Measurements from ENCODE around the gene CAPN12. TPM values are rescaled to one million over a fixed set of nuclear protein-coding genes. Genes with fewer than 3 reads are reported as not detected.

CAPN12 gene
- polyA plus RNA-seq, 1 of the 3 experiments (the other 2 are of a cell fraction): 3.0 TPM

DNA sequence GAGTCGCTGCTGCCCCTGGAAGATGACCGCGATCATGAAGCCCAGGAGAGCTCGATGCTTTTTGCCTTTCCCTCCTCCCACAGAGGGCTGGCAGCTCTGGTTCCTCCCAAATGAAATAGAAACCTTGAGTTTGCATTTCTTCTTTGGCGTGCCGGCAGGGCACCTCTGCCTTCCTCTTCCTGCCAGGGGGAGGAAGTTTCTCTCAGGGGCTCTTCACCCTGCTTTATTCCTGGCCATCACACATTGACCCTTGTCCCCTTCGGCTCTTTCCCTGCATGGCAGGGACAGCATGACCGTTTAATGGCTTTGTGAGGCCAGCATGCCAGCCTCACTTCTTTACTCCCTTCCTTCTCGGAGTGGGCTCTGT lies 49.0 kb downstream of the CAPN12 start (continued):
- TF ChIP-seq, protein P1, sequence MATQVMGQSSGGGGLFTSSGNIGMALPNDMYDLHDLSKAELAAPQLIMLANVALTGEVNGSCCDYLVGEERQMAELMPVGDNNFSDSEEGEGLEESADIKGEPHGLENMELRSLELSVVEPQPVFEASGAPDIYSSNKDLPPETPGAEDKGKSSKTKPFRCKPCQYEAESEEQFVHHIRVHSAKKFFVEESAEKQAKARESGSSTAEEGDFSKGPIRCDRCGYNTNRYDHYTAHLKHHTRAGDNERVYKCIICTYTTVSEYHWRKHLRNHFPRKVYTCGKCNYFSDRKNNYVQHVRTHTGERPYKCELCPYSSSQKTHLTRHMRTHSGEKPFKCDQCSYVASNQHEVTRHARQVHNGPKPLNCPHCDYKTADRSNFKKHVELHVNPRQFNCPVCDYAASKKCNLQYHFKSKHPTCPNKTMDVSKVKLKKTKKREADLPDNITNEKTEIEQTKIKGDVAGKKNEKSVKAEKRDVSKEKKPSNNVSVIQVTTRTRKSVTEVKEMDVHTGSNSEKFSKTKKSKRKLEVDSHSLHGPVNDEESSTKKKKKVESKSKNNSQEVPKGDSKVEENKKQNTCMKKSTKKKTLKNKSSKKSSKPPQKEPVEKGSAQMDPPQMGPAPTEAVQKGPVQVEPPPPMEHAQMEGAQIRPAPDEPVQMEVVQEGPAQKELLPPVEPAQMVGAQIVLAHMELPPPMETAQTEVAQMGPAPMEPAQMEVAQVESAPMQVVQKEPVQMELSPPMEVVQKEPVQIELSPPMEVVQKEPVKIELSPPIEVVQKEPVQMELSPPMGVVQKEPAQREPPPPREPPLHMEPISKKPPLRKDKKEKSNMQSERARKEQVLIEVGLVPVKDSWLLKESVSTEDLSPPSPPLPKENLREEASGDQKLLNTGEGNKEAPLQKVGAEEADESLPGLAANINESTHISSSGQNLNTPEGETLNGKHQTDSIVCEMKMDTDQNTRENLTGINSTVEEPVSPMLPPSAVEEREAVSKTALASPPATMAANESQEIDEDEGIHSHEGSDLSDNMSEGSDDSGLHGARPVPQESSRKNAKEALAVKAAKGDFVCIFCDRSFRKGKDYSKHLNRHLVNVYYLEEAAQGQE (IDR thresholded peaks at IDR 0.05; ENCODE audit: low read depth, low read length): no peak
- TF ChIP-seq TEAD4 (IDR thresholded peaks at IDR 0.05; ENCODE audit: borderline replicate concordance, insufficient read depth) (no peak), RCOR1 (IDR thresholded peaks at IDR 0.05; ENCODE audit: low read length) (no peak), GABPA (IDR thresholded peaks at IDR 0.05; ENCODE audit: low read depth) (no peak), RXRA (IDR thresholded peaks at IDR 0.05; ENCODE audit: borderline replicate concordance, low read depth) (no peak), CHD2 (IDR thresholded peaks at IDR 0.05; ENCODE audit: low read length, partially characterized antibody) (no peak), FOXJ3 (CRISPR knock-in tag; IDR thresholded peaks at IDR 0.05) (no peak)
- TF ChIP-seq, protein P2, sequence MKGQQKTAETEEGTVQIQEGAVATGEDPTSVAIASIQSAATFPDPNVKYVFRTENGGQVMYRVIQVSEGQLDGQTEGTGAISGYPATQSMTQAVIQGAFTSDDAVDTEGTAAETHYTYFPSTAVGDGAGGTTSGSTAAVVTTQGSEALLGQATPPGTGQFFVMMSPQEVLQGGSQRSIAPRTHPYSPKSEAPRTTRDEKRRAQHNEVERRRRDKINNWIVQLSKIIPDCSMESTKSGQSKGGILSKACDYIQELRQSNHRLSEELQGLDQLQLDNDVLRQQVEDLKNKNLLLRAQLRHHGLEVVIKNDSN (IDR thresholded peaks at IDR 0.05; ENCODE audit: borderline replicate concordance, low read depth): no peak

DNA sequence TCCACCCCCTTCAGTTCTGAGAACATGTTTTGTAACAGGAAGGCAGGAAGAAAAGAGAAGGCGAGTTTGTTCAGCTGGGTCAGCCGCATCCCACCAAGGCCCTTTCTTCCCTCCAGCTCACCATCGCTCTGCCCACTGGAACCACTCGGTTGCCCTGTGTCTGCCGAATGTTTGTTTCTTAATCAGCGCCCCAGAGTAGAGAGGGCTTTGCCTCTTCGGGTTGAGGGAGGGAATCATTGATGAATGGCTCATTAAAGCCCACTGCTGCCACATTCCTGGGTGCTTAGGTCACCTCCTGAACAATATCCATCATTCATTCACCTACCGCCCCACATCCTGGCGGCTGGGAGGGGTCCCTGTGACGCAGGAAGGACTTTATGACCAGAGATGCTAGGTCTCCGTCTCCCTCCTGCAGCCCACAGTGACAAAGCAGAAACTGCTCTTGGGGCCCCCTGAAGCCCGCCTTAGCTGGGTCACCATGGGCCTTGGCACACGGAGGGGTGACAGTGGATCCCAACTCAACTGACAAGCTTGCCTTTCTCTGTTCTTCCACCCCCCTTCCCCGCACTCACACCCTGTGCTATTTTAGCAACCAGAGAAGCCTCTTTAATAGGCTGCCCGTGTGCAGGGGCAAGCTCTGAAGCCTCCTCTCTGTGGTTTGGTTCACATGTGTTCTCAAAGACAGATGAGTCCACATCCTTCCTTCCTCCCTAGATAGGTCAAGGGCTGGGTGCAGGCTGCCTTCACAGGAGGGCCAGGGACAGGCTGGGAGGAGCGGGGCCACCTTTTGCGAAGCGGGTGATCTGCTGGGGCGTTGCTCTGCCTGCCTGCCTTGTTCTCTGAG lies 50.7 kb downstream of the CAPN12 start:
- Histone ChIP-seq H3K27me3 (ENCODE audit: insufficient read depth) (no peaks in the 10 kb centered on the region), H3K9me2 (no peaks in the 10 kb centered on the region), H3K27ac (ENCODE audit: low read depth in 2 of 2, low read length in 1 of 2) (peak overlapping the region; percentile 91 to 99), H3K4me1 (ENCODE audit: control insufficient read depth in 1 of 2, insufficient read depth in 2 of 2, low read depth in 1 of 2, low read length in 1 of 2) (peaks cover 42 to 70% of the 10 kb centered on the region in 2 experiments; a peak in 3 of 4 replicates), H2AFZ (ENCODE audit: low read depth) (no peak overlapping the region), H3K79me2 (ENCODE audit: insufficient read depth) (peaks cover 97% of the 10 kb centered on the region), H3K4me3 (ENCODE audit: low read depth in 2 of 2, low read length in 1 of 2) (no peak overlapping the region), H3K4me2 (peak overlapping the region; percentile 78), H3K9ac (peak overlapping the region; percentile 77), H4K20me1 (ENCODE audit: insufficient read depth) (peaks cover 16% of the 10 kb centered on the region; the same call in 1 of the 2 replicates), H3K9me3 (no peaks in the 10 kb centered on the region), H3K36me3 (replicated peaks in 1 of 2; ENCODE audit: control insufficient read depth in 1 of 2, insufficient read depth in 2 of 2, low read length in 1 of 2) (peaks cover 20 to 26% of the 10 kb centered on the region in 2 experiments), H3F3A (replicated peaks; ENCODE audit: insufficient read depth) (peaks cover 38% of the 10 kb centered on the region)
- CTCF ChIA-PET: interaction anchor here (0.5 to 1.5 kb wide), 4 partner anchors 18 to 160 kb away, joined by 3 to 5 read pairs (median 3); no protein-coding TSS in a partner anchor
- POLR2A ChIA-PET: no interaction called here
- TF ChIP-seq, protein P3, sequence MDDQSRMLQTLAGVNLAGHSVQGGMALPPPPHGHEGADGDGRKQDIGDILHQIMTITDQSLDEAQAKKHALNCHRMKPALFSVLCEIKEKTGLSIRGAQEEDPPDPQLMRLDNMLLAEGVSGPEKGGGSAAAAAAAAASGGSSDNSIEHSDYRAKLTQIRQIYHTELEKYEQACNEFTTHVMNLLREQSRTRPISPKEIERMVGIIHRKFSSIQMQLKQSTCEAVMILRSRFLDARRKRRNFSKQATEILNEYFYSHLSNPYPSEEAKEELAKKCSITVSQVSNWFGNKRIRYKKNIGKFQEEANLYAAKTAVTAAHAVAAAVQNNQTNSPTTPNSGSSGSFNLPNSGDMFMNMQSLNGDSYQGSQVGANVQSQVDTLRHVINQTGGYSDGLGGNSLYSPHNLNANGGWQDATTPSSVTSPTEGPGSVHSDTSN (IDR thresholded peaks at IDR 0.05): peak; percentile 88
- TF ChIP-seq EZH2phosphoT487 (IDR thresholded peaks at IDR 0.05; ENCODE audit: borderline replicate concordance, low read depth) (no peak), FOSL2 (IDR thresholded peaks at IDR 0.05; ENCODE audit: borderline replicate concordance, low read depth) (no peak; the same call in 1 of the 2 replicates), TCF12 (IDR thresholded peaks at IDR 0.05) (peak; percentile 66; the same call in 1 of the 2 replicates), EP300 (IDR thresholded peaks at IDR 0.05; ENCODE audit: borderline replicate concordance in 1 of 2, low read depth in 1 of 2, low read length in 1 of 2) (peak in 1 of 2 experiments; percentile 79; a peak in 1 of 4 replicates), TEAD4 (IDR thresholded peaks at IDR 0.05; ENCODE audit: borderline replicate concordance, insufficient read depth) (peak; percentile 76; the same call in 1 of the 2 replicates), JUND (IDR thresholded peaks at IDR 0.05) (no peak; the same call in 1 of the 2 replicates), MEF2A (IDR thresholded peaks at IDR 0.05; ENCODE audit: borderline replicate concordance, low read depth) (no peak), RCOR1 (IDR thresholded peaks at IDR 0.05; ENCODE audit: low read length) (no peak), TAF1 (IDR thresholded peaks at IDR 0.05; ENCODE audit: borderline replicate concordance, low read depth, low read length) (0 out of 2 replicates have a peak, but pooled peaks have one; percentile 32)
- TF ChIP-seq, protein P4, sequence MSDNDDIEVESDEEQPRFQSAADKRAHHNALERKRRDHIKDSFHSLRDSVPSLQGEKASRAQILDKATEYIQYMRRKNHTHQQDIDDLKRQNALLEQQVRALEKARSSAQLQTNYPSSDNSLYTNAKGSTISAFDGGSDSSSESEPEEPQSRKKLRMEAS (IDR thresholded peaks at IDR 0.05; ENCODE audit: low read depth): peak; percentile 34; the same call in 1 of the 2 replicates
- DNase-seq: no peak
- 33% methylated on average over 19 of the region's 19 CpGs for WGBS (ENCODE audit: low lambda C conversion rate)
